HG03342 (cell line): ENCODE results near the gene NCOA7.
"Not testable (repeated sequence)": the region's sequence is repeated elsewhere in the genome, so short reads cannot be mapped to it uniquely, and the experiment has no call there.

Experiments
- ATAC-seq: cut with Tn5 transposase; IDR thresholded peaks from one replicate; pipeline ENCODE4 v1.9.1; 2021; ENCODE audit warnings: mild to moderate bottlenecking, moderate library complexity; ENCODE audit not compliant: unreplicated experiment

The NCOA7 gene

DNA sequence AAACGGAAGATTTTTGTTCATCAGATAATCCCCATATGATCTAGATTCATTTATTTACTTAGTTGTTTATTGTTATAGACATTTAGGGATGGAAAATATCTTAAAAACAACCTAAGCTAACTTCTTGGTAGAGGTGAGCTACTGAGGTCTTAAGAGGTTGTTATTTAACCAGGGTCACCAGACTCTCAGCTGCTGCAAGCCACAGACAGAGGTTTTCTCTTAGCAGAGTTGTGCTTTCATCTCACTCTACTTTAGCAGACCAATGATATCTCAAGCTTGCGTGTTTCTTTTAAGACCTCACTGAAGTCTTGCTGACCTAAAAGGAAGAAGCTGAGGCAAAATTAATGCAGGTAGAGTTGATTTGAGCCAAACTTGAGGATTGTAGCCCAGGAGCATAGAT, 43.6 kb downstream of the NCOA7 start:
- peak; percentile 53 for ATAC-seq

DNA sequence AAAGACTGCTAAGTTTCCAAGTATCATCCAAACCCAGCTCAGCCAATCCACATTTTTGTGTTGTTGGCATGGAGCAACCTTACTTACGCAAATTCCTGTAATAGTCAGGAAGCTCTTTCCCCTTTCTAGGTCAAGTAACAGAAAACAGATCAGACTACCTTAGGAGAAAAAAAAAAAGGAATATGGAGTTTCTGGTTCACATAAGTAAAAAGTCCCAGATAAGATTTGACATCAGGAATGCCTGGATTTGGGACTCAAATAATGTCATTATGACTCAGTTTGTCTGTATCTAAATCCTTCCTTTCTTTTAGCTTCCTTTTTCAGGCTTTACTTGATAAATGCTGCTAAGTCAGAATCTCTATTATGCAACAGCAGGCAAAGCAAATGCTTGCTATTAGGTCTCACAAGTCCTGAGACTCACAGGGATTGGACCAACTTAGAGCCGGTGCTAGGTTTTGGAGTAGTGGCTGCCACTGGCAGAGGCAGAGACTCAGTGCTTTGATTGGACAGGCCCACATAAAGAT, 44.5 kb downstream of the NCOA7 start:
- no peak for ATAC-seq

DNA sequence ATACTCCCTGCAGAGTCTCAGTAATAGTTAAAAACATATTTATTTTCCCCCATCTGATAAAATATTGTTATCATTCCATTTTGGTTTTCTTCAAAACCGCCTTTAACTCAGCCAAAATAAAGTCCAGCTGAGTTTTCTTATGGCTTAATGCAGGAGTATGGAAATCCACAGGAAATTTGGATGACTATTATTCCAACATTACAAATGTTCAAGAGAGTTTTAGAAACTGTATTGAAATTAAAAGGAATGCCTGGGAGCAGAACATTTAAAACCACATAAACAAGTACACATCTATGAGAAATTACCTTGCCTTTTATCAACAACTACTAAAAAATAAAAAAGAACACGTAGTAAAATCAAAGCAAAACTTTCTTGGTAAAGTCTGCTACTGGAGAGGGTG, 45.7 kb downstream of the NCOA7 start:
- ATAC-seq: no peak

DNA sequence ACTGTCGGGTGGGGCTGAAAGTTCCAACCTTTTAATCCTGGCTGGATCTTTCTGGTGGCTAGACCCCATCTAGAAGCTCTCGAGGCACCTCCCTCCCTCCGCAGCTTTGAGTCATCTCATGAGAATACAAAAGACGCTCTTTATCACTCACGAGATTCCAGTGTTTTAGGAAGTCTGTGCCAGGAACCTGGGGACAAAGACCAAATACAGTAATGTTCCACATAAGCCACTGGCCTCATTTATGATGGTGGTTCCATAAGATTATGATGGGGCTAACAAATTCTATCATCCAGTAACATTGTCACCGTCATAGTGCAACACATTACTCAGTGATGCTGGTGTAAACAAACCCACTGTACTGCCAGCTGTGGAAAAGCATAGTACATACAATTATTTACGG, 48.7 kb downstream of the NCOA7 start:
- no peak for ATAC-seq

DNA sequence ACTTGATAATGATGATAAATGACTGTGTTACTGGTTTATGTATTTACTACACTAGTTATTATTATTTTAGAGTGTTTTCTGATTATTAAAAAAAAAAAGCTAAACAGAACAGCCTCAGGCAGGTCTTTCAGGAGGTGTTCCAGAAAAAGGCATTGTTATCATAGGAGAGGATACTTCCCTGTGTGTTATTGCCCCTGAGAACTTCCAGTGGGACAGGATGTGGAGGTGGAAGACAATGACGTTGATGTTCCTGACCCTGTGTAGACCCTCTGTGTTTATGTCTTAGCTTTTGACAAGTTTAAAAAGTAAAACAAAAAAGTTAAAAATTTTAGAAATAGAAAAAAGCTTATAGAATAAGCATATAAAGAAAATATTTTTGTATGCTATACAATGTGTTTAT, 49.1 kb downstream of the NCOA7 start:
- no peak for ATAC-seq

DNA sequence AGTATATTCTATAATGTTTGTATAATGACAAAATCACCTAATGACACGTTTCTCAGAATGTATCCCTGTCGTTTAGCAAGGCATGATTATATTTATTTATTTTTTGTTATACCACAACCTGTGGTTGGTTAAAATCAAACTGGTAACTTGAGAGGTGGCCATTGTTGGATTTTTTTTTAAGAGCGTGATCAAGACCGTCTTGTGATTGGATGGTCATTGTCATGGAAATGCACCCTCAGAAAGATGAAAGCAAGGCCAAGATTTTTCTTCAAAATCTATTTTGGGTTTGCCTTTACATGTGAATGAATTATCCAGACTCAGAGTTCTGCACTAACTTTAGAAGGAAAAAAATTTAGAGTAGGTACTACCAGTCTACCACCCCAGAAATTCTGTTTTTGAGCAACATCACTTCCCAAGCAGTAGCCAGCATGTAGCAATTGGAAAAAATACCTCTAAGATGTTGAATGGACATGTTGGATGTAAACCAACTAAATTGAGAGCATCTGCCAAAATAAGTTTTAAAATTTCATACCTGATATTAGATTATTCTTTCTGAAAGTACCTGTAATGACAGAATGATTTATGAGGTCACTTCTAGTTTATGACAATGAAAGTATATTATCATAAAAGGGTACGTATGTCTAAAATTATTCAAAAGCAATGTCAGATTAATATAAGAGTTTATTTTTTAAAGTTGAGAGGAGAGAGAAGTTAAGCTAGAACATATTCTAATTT, 50.8 kb downstream of the NCOA7 start:
- ATAC-seq: no peak

DNA sequence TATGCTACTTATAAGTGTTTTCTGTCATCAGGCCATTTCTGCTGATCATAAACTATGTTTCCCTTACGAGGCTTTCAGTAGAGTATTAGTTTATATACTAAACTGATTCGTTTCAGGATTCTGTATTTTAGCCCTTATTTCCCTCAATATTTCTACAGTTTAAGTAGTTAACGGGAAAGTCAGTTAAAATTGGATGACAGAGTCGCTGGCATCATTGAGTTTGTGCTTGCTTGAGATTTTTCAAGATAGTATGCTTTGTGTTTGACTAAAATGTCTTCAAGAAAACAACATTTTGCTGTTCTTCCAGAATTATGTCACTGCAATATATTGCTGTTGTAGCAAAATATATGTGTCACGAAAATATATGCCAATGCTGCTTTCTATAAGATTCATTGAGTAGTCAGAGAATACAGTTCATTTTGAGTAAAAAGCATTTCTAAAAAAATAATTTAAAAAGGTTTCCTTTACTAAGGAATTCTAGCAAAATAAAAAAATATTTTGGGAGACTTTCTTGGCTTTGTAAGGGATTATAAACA, 51.4 kb downstream of the NCOA7 start:
- ATAC-seq: no peak

DNA sequence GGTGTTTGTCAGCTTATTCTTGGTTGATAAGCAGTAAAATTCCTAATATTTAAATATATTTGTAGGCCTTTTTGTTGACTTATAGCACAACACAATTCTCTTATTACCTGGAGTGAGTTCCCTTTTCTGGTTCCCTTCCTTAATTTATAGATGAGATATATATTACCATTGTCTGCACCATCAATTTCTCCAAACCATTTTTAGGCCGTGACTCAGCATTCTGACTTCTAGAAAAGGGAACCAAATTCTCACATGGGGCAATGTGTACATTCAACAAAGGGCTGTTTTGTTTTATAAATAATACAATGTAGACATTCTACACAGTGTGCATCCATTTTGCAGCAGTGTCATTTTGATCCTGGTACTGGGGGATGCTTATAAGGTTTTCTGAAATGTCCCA, 52.8 kb downstream of the NCOA7 start:
- no peak for ATAC-seq

DNA sequence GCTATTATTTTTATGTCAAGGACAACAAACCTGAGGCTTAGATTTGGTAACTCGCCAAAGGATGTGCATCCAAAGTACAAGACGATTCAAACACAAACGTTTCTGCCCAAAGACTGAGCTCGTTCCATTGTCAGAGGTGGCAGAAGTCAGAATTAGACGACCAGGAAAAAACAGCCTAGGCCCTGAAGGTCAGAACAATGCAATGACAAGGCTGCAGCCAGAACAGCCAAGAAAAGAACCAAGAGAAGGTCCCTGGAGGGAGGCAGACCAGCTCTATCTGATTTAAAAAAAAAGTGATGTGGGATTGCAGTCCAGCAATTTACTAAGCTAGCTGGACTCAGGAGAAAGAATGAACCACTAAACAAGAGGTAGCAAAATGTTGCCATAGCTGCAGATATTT, 54.2 kb downstream of the NCOA7 start:
- ATAC-seq: no peak

DNA sequence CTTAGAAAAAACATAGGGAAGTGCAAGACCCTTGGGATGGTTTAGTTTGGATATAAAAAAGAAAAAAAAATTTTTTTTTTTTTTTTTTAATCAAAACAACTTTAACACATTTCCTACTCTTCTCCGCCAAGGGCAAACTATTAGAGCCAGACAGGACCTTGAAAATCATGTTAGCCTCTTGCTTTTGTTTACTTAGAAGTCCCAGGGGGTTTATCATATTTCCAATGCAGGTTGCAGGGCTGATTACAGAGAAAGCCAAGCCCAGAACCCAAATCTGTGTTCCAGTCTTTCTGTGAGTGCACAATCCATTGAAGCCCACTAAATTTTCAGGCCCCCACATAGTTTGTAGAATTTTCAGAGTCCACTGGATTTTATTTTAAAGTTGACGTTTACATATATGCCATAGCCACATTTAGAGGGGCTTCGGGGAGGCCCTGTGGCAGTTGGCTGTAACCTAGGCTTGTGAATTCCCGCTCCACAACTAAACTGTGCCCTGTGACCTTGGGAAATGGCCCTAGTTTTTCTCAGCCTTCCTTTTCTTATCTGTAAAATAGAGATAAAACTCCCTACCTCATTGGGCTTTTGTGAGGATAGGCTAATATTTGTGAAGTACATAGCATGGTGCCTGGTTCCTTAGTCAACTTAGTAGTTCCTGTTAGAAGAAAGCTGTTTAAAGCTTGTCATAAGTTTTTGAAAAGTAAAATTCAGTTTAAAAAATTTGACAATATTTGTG, 55.7 kb downstream of the NCOA7 start:
- no peak for ATAC-seq

DNA sequence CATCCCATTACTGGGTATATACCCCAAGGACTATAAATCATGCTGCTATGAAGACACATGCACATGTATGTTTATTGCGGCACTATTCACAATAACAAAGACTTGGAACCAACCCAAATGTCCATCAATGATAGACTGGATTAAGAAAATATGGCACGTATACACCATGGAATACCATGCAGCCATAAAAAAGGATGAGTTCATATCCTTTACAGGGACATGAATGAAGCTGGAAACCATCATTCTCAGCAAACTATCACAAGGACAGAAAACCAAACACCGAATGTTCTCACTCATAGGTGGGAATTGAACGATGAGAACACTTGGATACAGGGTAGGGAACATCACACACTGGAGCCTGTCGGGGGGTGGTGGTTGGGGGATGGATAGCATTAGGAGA, 57.5 kb downstream of the NCOA7 start:
- not testable (repeated sequence) for ATAC-seq

DNA sequence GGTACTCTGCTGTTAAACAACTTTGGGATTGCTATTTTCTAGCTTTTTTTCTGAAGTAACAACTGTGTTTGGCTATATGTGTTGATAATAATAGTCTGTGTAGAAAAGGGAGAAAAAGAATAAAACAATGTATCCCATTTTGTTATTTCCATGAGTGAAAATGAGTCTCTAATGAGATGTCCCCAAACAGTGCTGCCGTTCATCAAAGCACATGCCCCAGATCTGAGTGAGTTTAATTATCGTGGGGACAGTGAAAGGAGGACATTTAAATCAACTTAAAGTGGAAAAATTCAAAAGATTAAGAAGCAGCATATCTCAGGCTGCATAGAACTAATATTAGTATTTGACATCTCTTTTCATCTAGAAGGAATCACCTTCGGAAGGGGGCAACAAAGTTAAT, 59.6 kb downstream of the NCOA7 start:
- ATAC-seq: no peak

DNA sequence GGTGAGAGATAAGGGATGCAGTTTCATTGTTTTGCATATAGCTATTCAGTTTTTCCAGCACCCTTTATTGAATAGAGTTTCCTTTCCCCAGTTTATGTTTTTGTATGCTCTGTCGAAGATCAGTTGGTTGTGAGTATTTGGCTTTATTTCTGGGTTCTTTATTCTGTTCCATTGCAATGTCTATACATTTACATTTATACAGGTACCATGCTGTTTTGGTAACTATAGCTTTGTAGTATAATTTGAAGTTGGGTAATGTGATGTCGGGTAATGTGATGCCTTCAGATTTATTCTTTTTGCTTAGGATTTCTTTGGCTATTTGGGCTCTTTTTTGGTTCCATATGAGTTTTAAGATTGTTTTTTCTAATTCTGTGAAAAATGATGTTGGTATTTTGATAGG, 61.8 kb downstream of the NCOA7 start:
- no peak for ATAC-seq

DNA sequence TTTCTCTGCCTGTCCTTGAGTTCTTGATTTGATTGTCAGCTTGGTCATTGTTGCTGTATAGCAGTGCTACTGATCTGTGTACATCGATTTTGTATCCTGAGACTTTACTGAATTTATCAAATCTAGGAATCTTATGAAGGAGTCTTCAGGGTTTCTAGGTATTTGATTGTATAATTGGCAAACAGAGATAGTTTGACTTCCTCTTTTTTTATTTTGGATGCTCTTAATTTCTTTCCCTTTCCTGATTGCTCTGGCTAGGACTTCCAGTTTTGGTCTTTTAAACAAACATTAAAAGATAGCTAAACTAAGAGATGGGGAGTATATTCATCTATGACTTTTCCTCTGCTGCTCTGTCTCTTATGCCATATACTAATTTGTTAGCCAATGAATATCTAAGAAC, 62.4 kb downstream of the NCOA7 start:
- no peak for ATAC-seq

DNA sequence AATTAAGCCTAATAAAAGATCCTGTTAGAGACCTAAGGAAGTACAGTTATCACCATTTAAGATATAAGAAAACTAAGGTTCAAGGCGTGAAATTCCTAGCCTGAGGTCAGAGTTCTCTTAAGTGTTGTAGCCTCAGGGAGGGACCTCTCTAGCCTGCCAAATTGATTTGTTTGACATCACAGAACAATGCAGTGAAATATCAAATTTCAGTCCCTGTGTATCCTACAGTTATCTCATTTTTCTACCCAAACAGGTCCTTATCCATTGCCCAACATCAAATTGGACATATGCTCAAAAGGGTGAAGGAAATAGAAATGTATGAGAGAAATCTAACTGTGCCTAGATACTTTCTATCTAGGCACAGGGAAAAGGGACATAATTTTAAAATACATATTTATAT, 63.0 kb downstream of the NCOA7 start:
- ATAC-seq: no peak

DNA sequence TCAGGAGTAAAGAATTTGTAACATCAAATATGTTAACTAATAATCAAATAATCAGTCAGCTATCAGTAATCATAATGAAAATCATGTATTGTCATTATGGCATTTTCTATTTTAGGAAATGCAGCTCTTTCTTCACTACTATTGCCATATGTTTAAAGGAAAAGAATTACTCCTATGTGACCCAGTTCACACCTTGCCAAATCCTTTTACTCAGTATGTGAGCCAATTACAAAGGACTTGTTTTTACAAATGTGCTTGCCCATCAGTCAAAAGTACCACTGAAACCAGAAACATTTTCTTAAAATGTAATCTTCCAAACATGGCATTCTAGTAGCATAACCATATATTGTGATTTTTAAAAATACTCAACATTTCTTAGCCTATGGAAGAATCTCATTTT, 63.6 kb downstream of the NCOA7 start:
- no peak for ATAC-seq

DNA sequence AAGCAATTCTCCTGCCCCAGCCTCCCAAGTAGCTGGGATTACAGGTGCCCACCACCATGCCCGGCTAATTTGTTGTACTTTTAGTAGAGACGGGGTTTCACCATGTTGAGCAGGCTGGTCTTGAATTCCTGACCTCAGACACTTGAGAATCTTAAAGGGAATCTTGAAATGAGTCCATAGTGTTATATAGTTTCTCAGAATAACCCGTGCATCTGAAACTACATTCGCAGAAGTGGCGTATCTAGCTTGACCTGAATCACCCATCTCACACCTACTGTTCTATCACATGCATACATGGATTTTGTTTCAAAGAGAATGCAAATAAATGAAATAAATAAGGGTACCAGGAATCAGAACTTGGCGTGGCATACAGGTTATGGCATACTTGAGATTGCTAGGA, 65.0 kb downstream of the NCOA7 start:
- no peak for ATAC-seq

DNA sequence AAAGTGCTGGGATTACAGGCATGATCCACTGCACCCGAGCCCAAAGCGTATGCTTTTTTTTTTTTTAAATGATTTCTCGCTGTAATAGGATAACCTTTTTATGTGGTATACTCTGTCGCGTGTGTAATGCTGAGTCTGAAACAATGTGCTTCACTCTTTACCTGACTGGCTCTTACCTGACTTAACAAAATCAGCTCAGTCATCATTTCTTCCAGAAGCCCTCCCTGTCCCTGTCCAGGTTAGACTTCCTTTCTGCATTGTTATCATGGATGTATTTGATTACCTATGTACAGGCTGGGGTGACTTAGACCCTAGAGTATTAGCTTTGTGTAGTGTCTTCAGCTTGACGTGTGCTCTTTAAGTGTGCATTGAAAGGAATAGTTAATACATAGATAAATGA, 67.1 kb downstream of the NCOA7 start:
- ATAC-seq: no peak

DNA sequence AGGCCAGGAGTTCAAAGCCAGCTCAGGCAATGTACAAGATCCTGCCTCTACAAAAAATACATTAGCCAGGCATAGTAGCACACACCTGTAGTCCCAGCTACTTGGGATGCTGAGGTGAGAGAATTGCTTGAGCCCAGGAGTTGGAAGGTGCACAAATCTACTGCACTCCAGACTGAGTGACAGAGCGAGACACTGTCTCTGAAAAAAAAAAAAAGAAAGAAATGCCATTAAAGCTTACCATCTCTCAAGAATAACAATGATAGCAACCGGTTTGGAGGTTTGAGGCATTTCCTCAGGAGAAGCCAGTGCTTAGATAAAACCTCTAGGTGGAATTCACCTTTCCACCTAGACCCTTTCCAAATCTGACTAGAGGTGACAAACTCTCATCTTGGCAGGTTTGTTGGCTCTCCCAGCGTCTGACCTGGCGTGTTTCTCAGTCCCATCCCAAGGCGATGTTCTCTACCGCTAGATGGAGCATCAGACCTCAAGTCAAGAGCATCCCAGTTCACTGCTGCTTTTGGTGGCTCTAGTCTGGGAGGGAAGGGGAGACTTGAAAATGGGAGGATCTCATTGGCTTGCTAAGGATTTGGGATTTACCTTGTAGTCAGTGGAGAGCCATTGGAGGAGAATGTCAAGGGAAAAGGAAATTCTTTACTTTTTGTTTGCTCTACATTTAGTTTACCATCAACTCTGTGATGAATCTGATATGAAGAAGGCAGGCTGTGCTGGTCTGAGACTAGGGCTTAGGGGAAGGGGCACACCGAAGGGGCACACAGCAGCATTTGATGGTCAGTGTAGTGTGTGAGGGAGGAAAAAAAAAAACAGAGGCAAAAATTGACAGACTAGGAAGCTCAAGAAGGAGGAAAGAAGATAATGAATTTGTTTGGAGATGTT, 67.9 kb downstream of the NCOA7 start:
- ATAC-seq: peak; percentile 79

DNA sequence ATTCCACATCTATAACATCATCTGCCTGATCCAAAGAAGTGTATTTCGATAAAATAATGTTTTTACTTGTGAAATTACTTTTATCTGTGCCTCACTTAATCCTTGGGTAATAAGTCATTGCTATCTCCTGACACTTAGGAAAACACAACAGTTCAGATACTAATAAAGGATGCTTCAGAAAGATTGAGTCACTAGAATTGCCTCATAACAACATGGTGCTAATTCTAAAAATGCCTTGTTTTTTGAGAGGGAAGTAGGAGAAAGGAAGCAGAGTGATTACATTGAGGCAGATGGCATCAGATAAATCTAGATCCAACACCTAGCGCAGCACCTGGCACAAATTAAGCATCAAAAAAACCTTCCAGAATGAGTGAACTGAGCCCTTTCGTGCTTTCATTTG, 69.0 kb downstream of the NCOA7 start:
- no peak for ATAC-seq

DNA sequence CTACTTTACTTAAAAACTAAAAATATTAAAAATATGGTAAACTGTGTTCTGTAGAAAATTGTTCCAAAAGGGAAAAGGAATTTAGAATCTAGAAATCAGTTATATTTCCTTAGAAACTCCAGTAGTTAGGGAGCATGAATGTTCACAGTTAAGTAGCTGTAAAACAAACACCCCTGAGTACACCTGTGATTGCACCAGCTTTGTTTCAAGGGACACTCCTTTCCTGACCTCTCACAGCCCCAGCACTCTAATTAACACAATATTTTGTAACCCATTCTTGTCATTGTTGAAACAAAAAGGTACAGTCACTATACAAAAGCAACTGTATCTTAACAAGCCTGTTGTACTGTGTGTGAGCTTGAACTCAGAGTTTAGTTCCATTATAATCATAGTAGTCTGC, 72.3 kb downstream of the NCOA7 start:
- no peak for ATAC-seq
